PFSK-1 (cell line): ENCODE data around the gene GPR107.

Source experiments
- FOXP2 ChIP-seq: optimal IDR thresholded peaks from 2 replicates; pipeline ENCODE3; 2011; ENCODE audit warnings: borderline replicate concordance, control low read depth, inconsistent platforms; ENCODE audit not compliant: insufficient read depth; ENCODE audit errors: extremely low read length, extremely low read depth
- POLR2AphosphoS5 ChIP-seq: IDR thresholded peaks from 2 replicates; pipeline ENCODE4 v1.6.1; 2012; ENCODE audit warnings: low read depth, mild to moderate bottlenecking, control low read depth, low read length, moderate library complexity
- REST ChIP-seq, 2 experiments: IDR thresholded peaks; 2 replicates each; pipeline versions ENCODE4 v1.6.1 to v1.8.0; 2011 to 2012; ENCODE audit warnings: low read depth in 2 of 2, low read length in 2 of 2, control low read depth in 1 of 2, inconsistent platforms in 1 of 2, mild to moderate bottlenecking in 1 of 2, moderate library complexity in 1 of 2; ENCODE audit not compliant: insufficient read depth in 1 of 2
- SIN3A ChIP-seq: IDR thresholded peaks from 2 replicates; pipeline ENCODE4 v1.6.1; 2012; ENCODE audit warnings: mild to moderate bottlenecking, low read length, moderate library complexity, borderline replicate concordance; ENCODE audit not compliant: insufficient read depth
- TAF1 ChIP-seq: IDR thresholded peaks from 2 replicates; pipeline ENCODE4 v1.6.1; 2012; ENCODE audit warnings: low read length, control low read depth, borderline replicate concordance; ENCODE audit not compliant: insufficient read depth

The GPR107 gene

GRCh38 chr9:130172161-130172857 is 118.6 kb downstream of the GPR107 start, which contains the start of gene NCS1:
NCS1 (plus strand) TSS chr9:130172404; CDS start chr9:130172664, 260 bp downstream.
- TF ChIP-seq POLR2AphosphoS5 (no peak), TAF1 (no peak), FOXP2 (peak; percentile 12), SIN3A (no peak), REST (IDR thresholded peaks at IDR 0.05; ENCODE audit: insufficient read depth in 1 of 2, low read depth in 2 of 2, low read length in 2 of 2) (no peak)

- TF ChIP-seq POLR2AphosphoS5 = no peak
- TF ChIP-seq REST (IDR thresholded peaks at IDR 0.05; ENCODE audit: insufficient read depth in 1 of 2, low read depth in 2 of 2, low read length in 2 of 2) = no peak
- no peak for TF ChIP-seq SIN3A
- no peak for TF ChIP-seq TAF1
- TF ChIP-seq FOXP2 = no peak
Observed at GRCh38 chr9:130172858-130173665, 119.4 kb downstream of the GPR107 start.

- TF ChIP-seq TAF1 (no peak), REST (IDR thresholded peaks at IDR 0.05; ENCODE audit: insufficient read depth in 1 of 2, low read depth in 2 of 2, low read length in 2 of 2) (no peak), SIN3A (no peak)
Observed at GRCh38 chr9:130173666-130173983, 119.9 kb downstream of the GPR107 start.

- TF ChIP-seq POLR2AphosphoS5 (no peak), TAF1 (no peak), SIN3A (no peak), REST (IDR thresholded peaks at IDR 0.05; ENCODE audit: insufficient read depth in 1 of 2, low read depth in 2 of 2, low read length in 2 of 2) (no peak), FOXP2 (no peak)
Observed at GRCh38 chr9:130174025-130174424, 120.3 kb downstream of the GPR107 start.
